Liver (tissue), 9 donors: ENCODE results near the gene DNAJC10. TPM values are rescaled to one million over a fixed set of nuclear protein-coding genes. Genes with fewer than 3 reads are reported as not detected.

Experiments used
- DNase-seq: peaks from one replicate; pipeline ENCODE4 v3.0.0-alpha.2; 2017; ENCODE audit warnings: low spot score
- H3K27ac ChIP-seq, 2 donors: one replicate each; pipeline ENCODE4 v1.7.0; 2013; ENCODE audit warnings: inconsistent platforms in 2 of 2, low read length in 2 of 2, control low read depth in 1 of 2, low read depth in 1 of 2, mild to moderate bottlenecking in 1 of 2
- H3K27me3 ChIP-seq, 4 donors: one replicate each; pipeline versions ENCODE4 v1.6.1 to v1.7.0; 2013; ENCODE audit warnings: low read length in 3 of 4, inconsistent platforms in 1 of 4, mild to moderate bottlenecking in 1 of 4, moderate library complexity in 1 of 4; ENCODE audit not compliant: control insufficient read depth in 4 of 4, insufficient read depth in 4 of 4
- H3K36me3 ChIP-seq, 4 donors: one replicate each; pipeline versions ENCODE4 v1.6.1 to v1.7.0; 2013; ENCODE audit warnings: low read length in 3 of 4, mild to moderate bottlenecking in 3 of 4, low read depth in 1 of 4, moderate library complexity in 1 of 4; ENCODE audit not compliant: control insufficient read depth in 4 of 4, insufficient read depth in 3 of 4
- H3K4me1 ChIP-seq, 4 donors: one replicate each; pipeline versions ENCODE4 v1.6.1 to v1.7.0; 2013; ENCODE audit warnings: low read length in 3 of 4, mild to moderate bottlenecking in 3 of 4, moderate library complexity in 1 of 4; ENCODE audit not compliant: control insufficient read depth in 4 of 4, insufficient read depth in 4 of 4
- H3K4me3 ChIP-seq, 3 donors: one replicate each; pipeline versions ENCODE4 v1.6.1 to v1.7.0; 2013; ENCODE audit warnings: low read length in 3 of 3, control low read depth in 1 of 3, low read depth in 1 of 3, mild to moderate bottlenecking in 1 of 3
- H3K9ac ChIP-seq, 2 donors: one replicate each; pipeline ENCODE4 v1.7.0; 2013; ENCODE audit warnings: low read length in 2 of 2, mild to moderate bottlenecking in 2 of 2, moderate library complexity in 2 of 2, control low read depth in 1 of 2, low read depth in 1 of 2
- H3K9me3 ChIP-seq, 4 donors: one replicate each; pipeline versions ENCODE4 v1.6.1 to v1.7.0; 2013; ENCODE audit warnings: low read length in 3 of 4; ENCODE audit not compliant: control insufficient read depth in 4 of 4
- ATF3 ChIP-seq: IDR thresholded peaks from 2 replicates; pipeline ENCODE4 v1.6.1; 2016; ENCODE audit warnings: antibody characterized with exemption
- CTCF ChIP-seq: fragments of 150-350 bp; IDR thresholded peaks from 2 replicates; pipeline ENCODE4 v1.5.1; 2017; ENCODE audit warnings: improper control_type of control experiment, low read depth, low read length; ENCODE audit not compliant: missing input control
- EGR1 ChIP-seq, 2 donors: IDR thresholded peaks; 2 replicates each; pipeline ENCODE4 v1.6.1; 2016 to 2018; ENCODE audit warnings: antibody characterized with exemption in 2 of 2, low read depth in 2 of 2
- FOXA2 ChIP-seq: IDR thresholded peaks from 2 replicates; pipeline ENCODE4 v1.6.1; 2016; ENCODE audit warnings: antibody characterized with exemption
- GABPA ChIP-seq, 2 donors: IDR thresholded peaks in 1 of 2; conservative IDR thresholded peaks in 1 of 2; 2 replicates each; pipeline ENCODE4 v1.6.1; 2016; ENCODE audit warnings: antibody characterized with exemption in 2 of 2, mild to moderate bottlenecking in 1 of 2, moderate library complexity in 1 of 2
- HNF4A ChIP-seq, 2 donors: conservative IDR thresholded peaks; 2 replicates each; pipeline ENCODE4 v1.6.1; 2016; ENCODE audit warnings: antibody characterized with exemption in 2 of 2, mild to moderate bottlenecking in 2 of 2
- JUND ChIP-seq, 2 donors: IDR thresholded peaks; 2 replicates each; pipeline ENCODE4 v1.6.1; 2016; ENCODE audit warnings: antibody characterized with exemption in 2 of 2
- MAX ChIP-seq: IDR thresholded peaks from 2 replicates; pipeline ENCODE4 v1.6.1; 2016; ENCODE audit warnings: antibody characterized with exemption
- NR2F2 ChIP-seq: IDR thresholded peaks from 2 replicates; pipeline ENCODE4 v1.6.1; 2016; ENCODE audit warnings: antibody characterized with exemption
- RAD21 ChIP-seq, 2 donors: IDR thresholded peaks; 2 replicates each; pipeline ENCODE4 v1.6.1; 2016; ENCODE audit warnings: antibody characterized with exemption in 2 of 2, mild to moderate bottlenecking in 2 of 2
- REST ChIP-seq: IDR thresholded peaks from 2 replicates; pipeline ENCODE4 v1.6.1; 2016; ENCODE audit warnings: antibody characterized with exemption, mild to moderate bottlenecking
- RXRA ChIP-seq, 2 donors: IDR thresholded peaks; 2 replicates each; pipeline ENCODE4 v1.6.1; 2017 to 2018; ENCODE audit warnings: antibody characterized with exemption in 2 of 2, mild to moderate bottlenecking in 1 of 2
- YY1 ChIP-seq: IDR thresholded peaks from 2 replicates; pipeline ENCODE4 v1.6.1; 2016; ENCODE audit warnings: antibody characterized with exemption, mild to moderate bottlenecking
- ZBTB33 ChIP-seq: IDR thresholded peaks from 2 replicates; pipeline ENCODE4 v1.6.1; 2016; ENCODE audit warnings: antibody characterized with exemption
- WGBS: extraction: QIAGEN DNeasy Blood & Tissue Kit; methylation state at CpG from one replicate; pipeline ENCODE4 v1.1.7; 2013; 5-methylcytosine and 5-hydroxymethylcytosine counted together
- polyA plus RNA-seq, 2 donors: library from polyadenylated mRNA; stranded (reverse) in 1 of 2; unstranded in 1 of 2; fragments of 200-250 nt in 1 of 2; fragments of >200 nt in 1 of 2; fragmentation: Nextera tagmentation in 1 of 2; extraction: Ambion mirVana in 1 of 2; gene quantifications; one replicate each; pipeline versions ENCODE4 v1.2.1 to v1.2.3, GENCODE V29; 2013 to 2015
- total RNA-seq, 2 donors: library from RNA; depleted of rRNA; stranded (reverse); fragments of >200 nt; gene quantifications; one replicate each; pipeline ENCODE4 v1.2.3, GENCODE V29; 2014
- donor health status: healthy.
- donor health status: healthy.
- donor health status: healthy.
- donor health status: healthy.
- donor health status: healthy.

The DNAJC10 gene
- total and polyA plus RNA-seq, 4 donors: 16.3 to 46.4 (median 21.2) TPM

- Histone ChIP-seq H3K9me3 (no peaks in the 10 kb centered on the region), H3K27ac (no peak overlapping the region), H3K27me3 (no peaks in the 10 kb centered on the region), H3K36me3 (peaks cover 2 to 19% (median 3%) of the 10 kb centered on the region in 4 donors), H3K9ac (no peak overlapping the region), H3K4me3 (no peak overlapping the region), H3K4me1 (peaks cover 0 to 4% (median 3%) of the 10 kb centered on the region in 4 donors)
- TF ChIP-seq YY1 (no peak), ZBTB33 (no peak), GABPA (IDR thresholded peaks at IDR 0.05 in 1 of 2, conservative IDR thresholded peaks at IDR 0.05 in 1 of 2) (no peak), EGR1 (IDR thresholded peaks at IDR 0.05; ENCODE audit: low read depth in 2 of 2) (no peak), JUND (IDR thresholded peaks at IDR 0.05) (no peak), HNF4A (conservative IDR thresholded peaks at IDR 0.05) (no peak), FOXA2 (no peak), CTCF (no peak), NR2F2 (no peak), RAD21 (IDR thresholded peaks at IDR 0.05) (no peak), ATF3 (no peak), REST (no peak), MAX (no peak), RXRA (IDR thresholded peaks at IDR 0.05) (no peak)
- 86% methylated on average over 3 of the region's 3 CpGs for WGBS
- no peak for DNase-seq
These were observed 8.6 kb downstream of the DNAJC10 start for GRCh38 chr2:182724656-182725055.

- no peaks in the 10 kb centered on the region for H3K9me3 ChIP-seq
- no peak overlapping the region for H3K9ac ChIP-seq
- DNase-seq: no peak
- no peak overlapping the region for H3K4me3 ChIP-seq
- 94% methylated on average over 3 of the region's 3 CpGs for WGBS
- H3K27me3 ChIP-seq: no peaks in the 10 kb centered on the region
- TF ChIP-seq EGR1 (IDR thresholded peaks at IDR 0.05; ENCODE audit: low read depth in 2 of 2) (no peak), RXRA (IDR thresholded peaks at IDR 0.05) (no peak), JUND (IDR thresholded peaks at IDR 0.05) (no peak), ATF3 (no peak), MAX (no peak), REST (no peak), NR2F2 (no peak), GABPA (IDR thresholded peaks at IDR 0.05 in 1 of 2, conservative IDR thresholded peaks at IDR 0.05 in 1 of 2) (no peak), HNF4A (conservative IDR thresholded peaks at IDR 0.05) (no peak)
- peaks cover 2 to 12% (median 6%) of the 10 kb centered on the region in 4 donors for H3K36me3 ChIP-seq
- H3K4me1 ChIP-seq: peaks cover 3 to 13% (median 8%) of the 10 kb centered on the region in 4 donors
- H3K27ac ChIP-seq: no peak overlapping the region
These were observed 10.4 kb downstream of the DNAJC10 start for GRCh38 chr2:182726473-182726872.
